WTC11 (cell line): ENCODE data around the gene CCDC190. TPM values are rescaled to one million over a fixed set of nuclear protein-coding genes. Genes with fewer than 3 reads are reported as not detected.
A peak's percentile ranks its signal among the peaks of the same experiment; 100 is the strongest.

Source experiments
- ATAC-seq: fragments of 200-7000 bp; cut with Tn5 transposase; 2 replicates; pipeline ENCODE4 v1.10.0; 2021; ENCODE audit warnings: mild to moderate bottlenecking, moderate library complexity
- CTCF ChIA-PET: fragments of 300-600 bp; sonication (Branson Sonifier 250); formaldehyde crosslinking; loops from one replicate; lab custom pipeline; 2021; ENCODE audit warnings: antibody characterized with exemption; lab: Charles Lee
- POLR2A ChIA-PET: fragments of 350-600 bp; sonication (Branson Sonifier 250); formaldehyde crosslinking; loops from one replicate; lab custom pipeline; 2021; ENCODE audit warnings: antibody characterized with exemption; lab: Charles Lee
- DNase-seq: peaks from one replicate; pipeline ENCODE4 v3.0.0; 2021; ENCODE audit warnings: low spot score
- H3K27ac Mint-ChIP-seq: 2 replicates; pipeline ENCODE4 v1.8.0; 2021; ENCODE audit warnings: mixed read lengths
- H3K27me3 Mint-ChIP-seq: 2 replicates; pipeline ENCODE4 v1.8.0; 2021; ENCODE audit warnings: low read depth, mild to moderate bottlenecking, moderate library complexity, mixed read lengths
- H3K36me3 Mint-ChIP-seq: 2 replicates; pipeline ENCODE4 v1.8.0; 2021; ENCODE audit warnings: mixed read lengths
- H3K4me1 Mint-ChIP-seq: 2 replicates; pipeline ENCODE4 v1.8.0; 2022; ENCODE audit warnings: mixed read lengths
- H3K4me3 Mint-ChIP-seq: 2 replicates; pipeline ENCODE4 v1.8.0; 2021; ENCODE audit warnings: mild to moderate bottlenecking, moderate library complexity, mixed read lengths
- H3K9me3 Mint-ChIP-seq: 2 replicates; pipeline ENCODE4 v1.8.0; 2021; ENCODE audit warnings: mixed read lengths
- AFF4 ChIP-seq: sonication (generic); formaldehyde crosslinking; IDR thresholded peaks from 2 replicates; pipeline ENCODE4 v1.8.1; 2023; ENCODE audit warnings: mild to moderate bottlenecking, missing genetic modification reagents, borderline replicate concordance
- ATF2 ChIP-seq: sonication (generic); formaldehyde crosslinking; IDR thresholded peaks from 2 replicates; pipeline ENCODE4 v1.8.1; 2022; ENCODE audit warnings: low read depth, missing genetic modification reagents, borderline replicate concordance
- CDX4 ChIP-seq: fragments of 250-450 bp; sonication (Bioruptor Pico); IDR thresholded peaks from 2 replicates; pipeline ENCODE4 v1.9.0; 2021; ENCODE audit warnings: moderate library complexity, mild to moderate bottlenecking, inconsistent platforms, borderline replicate concordance
- ESRRA ChIP-seq: sonication (generic); formaldehyde crosslinking; IDR thresholded peaks from 2 replicates; pipeline ENCODE4 v1.8.1; 2022; ENCODE audit warnings: mild to moderate bottlenecking, missing genetic modification reagents, borderline replicate concordance
- FOXJ3 ChIP-seq: sonication (generic); formaldehyde crosslinking; IDR thresholded peaks from 2 replicates; pipeline ENCODE4 v1.9.0; 2021; ENCODE audit warnings: missing genetic modification reagents, mild to moderate bottlenecking, borderline replicate concordance
- GABPB1 ChIP-seq: sonication (generic); formaldehyde crosslinking; IDR thresholded peaks from 2 replicates; pipeline ENCODE4 v1.8.1; 2023; ENCODE audit warnings: mild to moderate bottlenecking, missing genetic modification reagents
- MLX ChIP-seq: sonication (generic); formaldehyde crosslinking; IDR thresholded peaks from 2 replicates; pipeline ENCODE4 v1.8.1; 2023; ENCODE audit warnings: mild to moderate bottlenecking, missing genetic modification reagents, moderate library complexity
- MXD4 ChIP-seq: fragments of 250-450 bp; sonication (Bioruptor Pico); IDR thresholded peaks from 2 replicates; pipeline ENCODE4 v1.8.0; 2021; ENCODE audit warnings: mild to moderate bottlenecking, moderate library complexity, borderline replicate concordance
- NR1H2 ChIP-seq: sonication (generic); formaldehyde crosslinking; IDR thresholded peaks from 2 replicates; pipeline ENCODE4 v1.9.0; 2021; ENCODE audit warnings: mild to moderate bottlenecking, moderate library complexity, missing genetic modification reagents
- NR2C2 ChIP-seq: sonication (generic); formaldehyde crosslinking; IDR thresholded peaks from 2 replicates; pipeline ENCODE4 v1.8.0; 2022; ENCODE audit warnings: mild to moderate bottlenecking, missing genetic modification reagents
- PRDM15 ChIP-seq: sonication (generic); formaldehyde crosslinking; IDR thresholded peaks from 2 replicates; pipeline ENCODE4 v1.8.0; 2022; ENCODE audit warnings: missing genetic modification reagents
- SMAD3 ChIP-seq: sonication (generic); formaldehyde crosslinking; IDR thresholded peaks from 2 replicates; pipeline ENCODE4 v1.8.0; 2022; ENCODE audit warnings: missing genetic modification reagents, mild to moderate bottlenecking, borderline replicate concordance
- SOX15 ChIP-seq: fragments of 250-450 bp; sonication (Bioruptor Pico); IDR thresholded peaks from 2 replicates; pipeline ENCODE4 v1.9.0; 2021; ENCODE audit warnings: mild to moderate bottlenecking
- TEAD4 ChIP-seq: sonication (generic); formaldehyde crosslinking; IDR thresholded peaks from 2 replicates; pipeline ENCODE4 v1.8.0; 2022; ENCODE audit warnings: mild to moderate bottlenecking, missing genetic modification reagents
- USF2 ChIP-seq: sonication (generic); formaldehyde crosslinking; IDR thresholded peaks from 2 replicates; pipeline ENCODE4 v1.8.1; 2023; ENCODE audit warnings: mild to moderate bottlenecking, missing genetic modification reagents, moderate library complexity
- ZBTB43 ChIP-seq: sonication (generic); formaldehyde crosslinking; IDR thresholded peaks from 2 replicates; pipeline ENCODE4 v1.8.1; 2023; ENCODE audit warnings: mild to moderate bottlenecking, missing genetic modification reagents
- ZMAT4 ChIP-seq: fragments of 250-450 bp; sonication (Bioruptor Pico); IDR thresholded peaks from 2 replicates; pipeline ENCODE4 v1.9.0; 2021; ENCODE audit warnings: mild to moderate bottlenecking
- ZNF317 ChIP-seq: sonication (generic); formaldehyde crosslinking; IDR thresholded peaks from 2 replicates; pipeline ENCODE4 v1.8.1; 2023; ENCODE audit warnings: low read depth, mild to moderate bottlenecking, moderate library complexity, missing genetic modification reagents, borderline replicate concordance
- ZNF416 ChIP-seq: fragments of 250-450 bp; sonication (Bioruptor Pico); IDR thresholded peaks from 2 replicates; pipeline ENCODE4 v1.9.0; 2021; ENCODE audit warnings: mild to moderate bottlenecking, inconsistent platforms
- total RNA-seq: library from RNA; stranded (reverse); gene quantifications from 3 replicates; pipeline ENCODE4 v1.2.3, GENCODE V29; 2021

The CCDC190 gene
- total RNA-seq, 1 experiment from 2014 or later: not detected

- Mint-ChIP-seq H3K4me1 (peaks cover 8% of the 10 kb centered on the region; the same call in 1 of the 2 replicates), H3K4me3 (no peak overlapping the region), H3K9me3 (no peaks in the 10 kb centered on the region), H3K36me3 (no peaks in the 10 kb centered on the region), H3K27me3 (no peaks in the 10 kb centered on the region), H3K27ac (no peak overlapping the region)
- TF ChIP-seq SOX15 (CRISPR knock-in tag): no peak
- TF ChIP-seq TEAD4: no peak
- no peak for TF ChIP-seq NR2C2 (CRISPR knock-in tag)
- TF ChIP-seq ATF2 (CRISPR knock-in tag): no peak
- TF ChIP-seq ZNF317 (CRISPR knock-in tag): no peak
- TF ChIP-seq SMAD3: no peak
- no peak for TF ChIP-seq NR1H2 (CRISPR knock-in tag)
- no peak for TF ChIP-seq MXD4 (CRISPR knock-in tag)
- no peak for TF ChIP-seq ZBTB43
- TF ChIP-seq ESRRA (CRISPR knock-in tag): no peak
- no peak for TF ChIP-seq AFF4
- TF ChIP-seq CDX4: no peak
- TF ChIP-seq GABPB1 (CRISPR knock-in tag): no peak
- no peak for TF ChIP-seq MLX (CRISPR knock-in tag)
- no peak for TF ChIP-seq ZNF416 (CRISPR knock-in tag)
- ChIA-PET CTCF (interaction anchor here (1.3 to 2.0 kb wide), 2 partner anchors 26 to 165 kb away, joined by 4 to 5 read pairs; partner anchors contain the start of gene RGS4), POLR2A (no interaction called here)
- ATAC-seq (no peak), DNase-seq (no peak)
Measured at GRCh38 chr1:162904023-162904422, 43.0 kb upstream of the CCDC190 start.

GRCh38 chr1:162903246-162903645 is 42.3 kb upstream of the CCDC190 start:
- H3K36me3 Mint-ChIP-seq: no peaks in the 10 kb centered on the region
- TF ChIP-seq ZBTB43 (no peak), PRDM15 (CRISPR knock-in tag) (no peak), FOXJ3 (no peak), ZMAT4 (CRISPR knock-in tag) (no peak), USF2 (no peak)

More at GRCh38 chr1:162903246-162903645, 42.3 kb upstream of the CCDC190 start:
- DNase-seq: no peak
- POLR2A ChIA-PET: no interaction called here
- no peaks in the 10 kb centered on the region for H3K9me3 Mint-ChIP-seq
- H3K4me3 Mint-ChIP-seq: no peak overlapping the region
- H3K27me3 Mint-ChIP-seq: no peaks in the 10 kb centered on the region
- CTCF ChIA-PET: no interaction called here
- H3K27ac Mint-ChIP-seq: no peak overlapping the region
- H3K4me1 Mint-ChIP-seq: peaks cover 8% of the 10 kb centered on the region; the same call in 1 of the 2 replicates
- peak; percentile 78 for ATAC-seq
